Stimulated activated CD8-positive, alpha-beta memory T cell treated with anti-CD3 and anti-CD28 coated beads, Interleukin-12 subunit alpha, Interleukin-12 subunit beta, amount 100 ng/mL, for 1 hour (primary cell): ENCODE data around the gene APOBEC3F.

Experiments used
- DNase-seq: peaks from one replicate; pipeline ENCODE4 v3.0.0-alpha.2; 2020; ENCODE audit warnings: low read depth

APOBEC3F gene

GRCh38 chr22:39094717-39095389, 54.2 kb downstream of the APOBEC3F start:
- DNase-seq = no peak

- DNase-seq = no peak
Observed at GRCh38 chr22:39095971-39096370, 55.3 kb downstream of the APOBEC3F start.

GRCh38 chr22:39097098-39098020, 56.7 kb downstream of the APOBEC3F start, which contains the start of gene APOBEC3H:
Gene APOBEC3H (plus strand): TSS chr22:39097244. CDS start chr22:39100279, 3,035 bp downstream.
- DNase-seq = no peak

- no peak for DNase-seq
Observed at GRCh38 chr22:39098026-39098425, 57.4 kb downstream of the APOBEC3F start.

GRCh38 chr22:39098576-39098975, 57.9 kb downstream of the APOBEC3F start:
- DNase-seq = no peak

- no peak for DNase-seq
Observed at GRCh38 chr22:39101226-39101625, 60.6 kb downstream of the APOBEC3F start.

- no peak for DNase-seq
Observed at GRCh38 chr22:39103431-39103830, 62.8 kb downstream of the APOBEC3F start.
